AG04449 (cell line): ENCODE measurements around the gene KIF23.
"Not testable (repeated sequence)": the region's sequence is repeated elsewhere in the genome, so short reads cannot be mapped to it uniquely, and the experiment has no call there.

ENCODE experiments used
- CTCF ChIA-PET: fragments of 350-600 bp; formaldehyde crosslinking; extraction: SDS; loops from one replicate; lab custom pipeline; 2021; ENCODE audit warnings: antibody characterized with exemption; lab: Yijun Ruan, JAX
- POLR2A ChIA-PET: fragments of 400-600, 350-600 bp; formaldehyde crosslinking; extraction: SDS; loops from one replicate; lab custom pipeline; 2020; ENCODE audit warnings: antibody characterized with exemption, inconsistent platforms; lab: Yijun Ruan, JAX
- DNase-seq: peaks from one replicate; pipeline ENCODE4 v3.0.0-alpha.2; 2010; ENCODE audit warnings: low read depth, low spot score
- H3K4me3 ChIP-seq: 2 replicates; pipeline ENCODE4 v1.5.1; 2011; ENCODE audit warnings: low read depth, mild to moderate bottlenecking, control low read depth, low read length
- TF ChIP-seq, protein P1 (sequence below): IDR thresholded peaks from one replicate; pipeline ENCODE4 v1.5.1; 2011; ENCODE audit warnings: mild to moderate bottlenecking, moderate library complexity, low read length, control low read depth, inconsistent platforms; ENCODE audit not compliant: insufficient read depth; ENCODE audit errors: missing control alignments

KIF23 gene

DNA sequence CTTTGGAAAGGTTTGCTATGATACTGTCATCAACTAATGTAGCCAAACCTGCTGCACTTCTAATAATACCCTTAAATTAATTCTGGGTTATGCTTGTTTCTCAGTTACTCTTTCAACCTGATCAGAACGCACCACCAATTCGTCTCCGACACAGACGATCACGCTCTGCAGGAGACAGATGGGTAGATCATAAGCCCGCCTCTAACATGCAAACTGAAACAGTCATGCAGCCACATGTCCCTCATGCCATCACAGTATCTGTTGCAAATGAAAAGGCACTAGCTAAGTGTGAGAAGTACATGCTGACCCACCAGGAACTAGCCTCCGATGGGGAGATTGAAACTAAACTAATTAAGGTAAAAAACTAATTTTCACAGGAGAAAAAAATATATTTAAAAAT, 30.5 kb downstream of the KIF23 start:
- ChIA-PET CTCF (no interaction called here), POLR2A (interaction anchor here (0.7 kb wide), 1 partner anchor 8 kb away, joined by 3 read pairs; the partner anchor contains the start of gene RPLP1)
- no peak for DNase-seq

GRCh38 chr15:69446953-69447352, 32.8 kb downstream of the KIF23 start:
- ChIA-PET CTCF (interaction anchor here (1.5 to 1.9 kb wide), 2 partner anchors 10 to 16 kb away, joined by 5 to 6 read pairs; no protein-coding TSS in a partner anchor), POLR2A (interaction anchor here (0.6 kb wide), 1 partner anchor 67 kb away, joined by 3 read pairs; no protein-coding TSS in a partner anchor)
- H3K4me3 ChIP-seq = no peak overlapping the region
- DNase-seq = no peak
- TF ChIP-seq, protein P1, sequence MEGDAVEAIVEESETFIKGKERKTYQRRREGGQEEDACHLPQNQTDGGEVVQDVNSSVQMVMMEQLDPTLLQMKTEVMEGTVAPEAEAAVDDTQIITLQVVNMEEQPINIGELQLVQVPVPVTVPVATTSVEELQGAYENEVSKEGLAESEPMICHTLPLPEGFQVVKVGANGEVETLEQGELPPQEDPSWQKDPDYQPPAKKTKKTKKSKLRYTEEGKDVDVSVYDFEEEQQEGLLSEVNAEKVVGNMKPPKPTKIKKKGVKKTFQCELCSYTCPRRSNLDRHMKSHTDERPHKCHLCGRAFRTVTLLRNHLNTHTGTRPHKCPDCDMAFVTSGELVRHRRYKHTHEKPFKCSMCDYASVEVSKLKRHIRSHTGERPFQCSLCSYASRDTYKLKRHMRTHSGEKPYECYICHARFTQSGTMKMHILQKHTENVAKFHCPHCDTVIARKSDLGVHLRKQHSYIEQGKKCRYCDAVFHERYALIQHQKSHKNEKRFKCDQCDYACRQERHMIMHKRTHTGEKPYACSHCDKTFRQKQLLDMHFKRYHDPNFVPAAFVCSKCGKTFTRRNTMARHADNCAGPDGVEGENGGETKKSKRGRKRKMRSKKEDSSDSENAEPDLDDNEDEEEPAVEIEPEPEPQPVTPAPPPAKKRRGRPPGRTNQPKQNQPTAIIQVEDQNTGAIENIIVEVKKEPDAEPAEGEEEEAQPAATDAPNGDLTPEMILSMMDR = no peak

More for the DNA sequence above, 30.5 kb downstream of the KIF23 start:
- no peak overlapping the region for H3K4me3 ChIP-seq
- TF ChIP-seq, protein P1 = no peak

DNA sequence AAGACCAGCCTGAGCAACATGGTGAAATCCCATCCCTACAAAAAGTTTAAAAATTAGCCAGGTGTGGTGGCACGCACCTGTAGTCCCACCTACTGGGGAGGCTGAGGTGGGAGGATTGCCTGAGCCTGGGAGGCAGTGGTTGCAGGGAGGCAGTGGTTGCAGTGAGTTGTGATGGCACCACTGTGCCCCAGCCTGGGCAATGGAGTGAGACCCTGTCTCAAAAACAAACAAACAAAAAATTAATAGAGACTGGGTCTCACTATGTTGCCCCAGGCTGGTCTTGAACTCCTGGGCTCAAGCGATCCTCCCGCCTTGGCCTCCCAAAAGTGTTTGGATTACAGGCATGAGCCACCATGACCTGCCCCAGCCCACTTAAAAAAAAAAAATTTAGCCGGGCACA, 36.1 kb downstream of the KIF23 start:
- DNase-seq, H3K4me3 ChIP-seq, POLR2A ChIA-PET: not testable (repeated sequence)
- CTCF ChIA-PET = interaction anchor here (0.8 to 8.6 kb wide), 2 partner anchors 11 to 16 kb away, joined by 3 to 113 read pairs; no protein-coding TSS in a partner anchor

DNA sequence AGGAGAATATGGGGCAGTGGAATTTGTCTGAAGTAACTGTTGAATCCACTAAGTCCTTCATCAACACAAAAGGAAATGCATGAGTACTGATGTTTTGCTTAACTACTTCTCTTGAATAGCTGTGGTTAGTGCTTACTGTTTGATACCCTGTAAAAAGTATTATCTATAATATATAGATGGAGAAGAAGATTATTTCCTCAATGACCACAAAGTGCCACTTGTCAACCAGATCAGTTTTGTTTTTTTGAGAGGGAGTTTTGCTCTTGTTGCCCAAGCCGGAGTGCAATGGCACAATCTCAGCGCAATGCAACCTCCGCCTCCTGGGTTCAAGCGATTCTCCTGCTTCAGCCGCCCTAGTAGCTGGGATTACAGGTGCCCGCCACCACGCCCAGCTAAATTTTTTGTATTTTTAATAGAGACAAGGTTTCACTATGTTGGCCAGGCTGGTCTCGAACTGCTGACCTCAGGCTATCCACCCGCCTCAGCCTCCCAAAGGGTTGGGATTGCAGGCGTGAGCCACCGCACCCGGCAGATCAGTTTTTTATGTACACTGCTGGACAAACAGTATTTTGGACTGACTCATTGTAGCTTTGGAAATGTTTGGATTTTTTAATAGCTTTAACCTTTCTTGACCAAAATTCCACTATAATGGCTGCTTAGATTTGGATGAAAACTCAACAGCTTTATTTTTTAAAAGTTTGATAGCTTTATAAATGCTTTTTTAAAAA, 37.0 kb downstream of the KIF23 start:
- CTCF ChIA-PET = interaction anchor here (0.9 to 8.6 kb wide), 5 partner anchors 8 to 392 kb away, joined by 3 to 113 read pairs (median 6); no protein-coding TSS in a partner anchor
- TF ChIP-seq, protein P1 = no peak
- no peak for DNase-seq
- POLR2A ChIA-PET = interaction anchor here (0.7 to 3.0 kb wide), 4 partner anchors 27 to 47 kb away, joined by 3 to 23 read pairs (median 8); partner anchors contain the start of gene KIF23
- H3K4me3 ChIP-seq = no peak overlapping the region

DNA sequence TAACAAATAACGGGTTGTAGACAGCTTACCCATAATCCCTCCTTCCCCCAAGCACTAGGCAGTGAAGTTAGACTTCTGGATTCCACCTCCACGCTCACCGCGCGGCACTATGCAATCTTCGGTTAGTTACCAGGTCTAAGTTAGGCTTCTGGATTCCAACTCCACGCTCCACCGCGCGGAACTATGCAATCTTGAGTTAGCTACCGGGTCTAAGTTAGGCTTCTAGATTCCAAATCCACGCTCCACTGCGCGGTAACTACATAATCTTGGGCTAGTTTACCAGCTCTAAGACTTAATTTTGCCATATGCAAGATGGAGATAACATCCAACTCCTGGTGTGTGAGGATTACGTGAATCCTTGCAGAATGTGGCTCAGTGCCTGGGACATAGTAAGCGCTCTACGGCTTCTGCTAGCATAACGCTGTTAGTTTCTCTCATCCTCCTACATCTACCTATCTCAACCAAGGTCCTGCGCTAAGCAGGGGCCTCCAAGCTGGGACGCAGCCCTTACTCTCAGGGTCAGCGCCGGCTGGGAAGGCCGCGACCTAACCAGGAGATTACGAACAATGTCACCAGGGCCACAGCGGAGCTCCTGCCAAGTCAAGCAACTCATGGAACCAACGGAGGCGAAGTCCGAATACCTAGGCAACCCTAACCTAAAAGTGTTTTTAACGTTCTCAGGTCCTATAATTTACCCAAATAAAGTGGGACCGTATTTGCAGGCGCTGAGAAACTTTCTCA, 38.0 kb downstream of the KIF23 start:
- no peak for DNase-seq

More for the DNA sequence above, 38.0 kb downstream of the KIF23 start:
- TF ChIP-seq, protein P1 = no peak
- ChIA-PET CTCF (interaction anchor here (1.2 to 8.6 kb wide), 4 partner anchors 9 to 393 kb away, joined by 3 to 113 read pairs (median 6); no protein-coding TSS in a partner anchor), POLR2A (interaction anchor here (0.6 to 3.0 kb wide), 13 partner anchors 8 to 1398 kb away, joined by 3 to 37 read pairs (median 4); partner anchors contain the start of genes GLCE, KIF23 and PIAS1)
- peak overlapping the region; percentile 92 for H3K4me3 ChIP-seq
